HG02981 (cell line): ENCODE measurements around the gene TRIM50.
"Not testable (repeated sequence)": the region's sequence is repeated elsewhere in the genome, so short reads cannot be mapped to it uniquely, and the experiment has no call there.

ENCODE experiments used
- ATAC-seq: cut with Tn5 transposase; IDR thresholded peaks from one replicate; pipeline ENCODE4 v1.9.1; 2021; ENCODE audit warnings: mild to moderate bottlenecking, moderate library complexity; ENCODE audit not compliant: unreplicated experiment

TRIM50 gene

GRCh38 chr7:73327922-73328321, at the start of gene TRIM50, which contains the start of gene FKBP6:
TRIM50 (minus strand) TSS chr7:73328082; CDS start chr7:73324787, 3,295 bp downstream.
FKBP6 (plus strand) TSS chr7:73328161; CDS start chr7:73328429, 268 bp downstream.
- not testable (repeated sequence) for ATAC-seq

- ATAC-seq = no peak
These were observed 49.0 kb upstream of the TRIM50 start for GRCh38 chr7:73376671-73377412.

GRCh38 chr7:73376262-73376661, 48.4 kb upstream of the TRIM50 start:
- ATAC-seq = not testable (repeated sequence)

GRCh38 chr7:73373741-73374140, 45.9 kb upstream of the TRIM50 start:
- no peak for ATAC-seq

- ATAC-seq = no peak
These were observed 41.7 kb upstream of the TRIM50 start for GRCh38 chr7:73369622-73370021.

GRCh38 chr7:73369009-73369408, 41.1 kb upstream of the TRIM50 start:
- ATAC-seq = no peak

- no peak for ATAC-seq
These were observed 39.1 kb upstream of the TRIM50 start for GRCh38 chr7:73366990-73367389.

GRCh38 chr7:73366127-73366526, 38.2 kb upstream of the TRIM50 start:
- ATAC-seq = no peak

- no peak for ATAC-seq
These were observed 36.3 kb upstream of the TRIM50 start for GRCh38 chr7:73364006-73364728.

GRCh38 chr7:73363225-73364005, 35.5 kb upstream of the TRIM50 start:
- no peak for ATAC-seq

GRCh38 chr7:73360590-73360989, 32.7 kb upstream of the TRIM50 start:
- ATAC-seq = not testable (repeated sequence)

- no peak for ATAC-seq
These were observed 32.0 kb upstream of the TRIM50 start for GRCh38 chr7:73359746-73360375.

- no peak for ATAC-seq
These were observed 31.4 kb upstream of the TRIM50 start for GRCh38 chr7:73359306-73359705.

- no peak for ATAC-seq
These were observed 30.9 kb upstream of the TRIM50 start for GRCh38 chr7:73358590-73359275.

GRCh38 chr7:73356159-73356558, 28.3 kb upstream of the TRIM50 start:
- no peak for ATAC-seq

- ATAC-seq = no peak
These were observed 26.9 kb upstream of the TRIM50 start for GRCh38 chr7:73354821-73355220.

- no peak for ATAC-seq
These were observed 26.3 kb upstream of the TRIM50 start for GRCh38 chr7:73354196-73354595.

- no peak for ATAC-seq
These were observed 25.4 kb upstream of the TRIM50 start for GRCh38 chr7:73353243-73353642.

GRCh38 chr7:73352784-73353183, 24.9 kb upstream of the TRIM50 start:
- no peak for ATAC-seq

GRCh38 chr7:73351447-73352167, 23.7 kb upstream of the TRIM50 start:
- ATAC-seq = no peak
